ENCODE results near the gene ALPK3. TPM values are rescaled to one million over a fixed set of nuclear protein-coding genes. Genes with fewer than 3 reads are reported as not detected.

Gene ALPK3
- total RNA-seq, 1 donor from 2014 or later = 94.2 TPM

DNA sequence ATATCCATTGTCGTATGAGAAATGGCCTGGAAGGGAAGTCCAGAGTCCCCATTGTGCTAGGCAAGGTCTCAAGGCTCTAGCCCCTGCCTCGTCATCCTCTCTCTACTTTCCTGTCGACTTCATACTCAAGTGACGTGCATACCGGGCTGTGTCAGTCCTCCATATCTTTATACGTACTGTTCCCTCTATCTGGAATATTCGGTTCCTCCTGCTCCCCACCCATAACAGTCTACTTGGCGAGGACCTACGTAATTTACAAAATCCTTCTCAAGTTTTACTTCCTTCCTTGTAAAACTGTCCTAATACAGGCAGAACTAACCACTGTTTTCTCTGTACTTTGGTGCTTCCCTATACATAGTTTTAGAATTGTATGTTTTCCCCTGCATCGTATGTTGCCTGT lies 2.2 kb upstream of the ALPK3 start:
- Mint-ChIP-seq H3K4me3 (ENCODE audit: unreplicated experiment) (no peak overlapping the region), H3K27me3 (ENCODE audit: unreplicated experiment) (peaks cover 15% of the 10 kb centered on the region), H3K4me1 (ENCODE audit: unreplicated experiment) (peaks cover 44% of the 10 kb centered on the region), H3K9me3 (ENCODE audit: unreplicated experiment) (no peaks in the 10 kb centered on the region), H3K36me3 (ENCODE audit: low read depth, unreplicated experiment) (peaks cover 7% of the 10 kb centered on the region), H3K27ac (ENCODE audit: unreplicated experiment) (peak overlapping the region; percentile 32)
- DNase-seq (ENCODE audit: low spot score) = no peak
- TF ChIP-seq, protein P1, sequence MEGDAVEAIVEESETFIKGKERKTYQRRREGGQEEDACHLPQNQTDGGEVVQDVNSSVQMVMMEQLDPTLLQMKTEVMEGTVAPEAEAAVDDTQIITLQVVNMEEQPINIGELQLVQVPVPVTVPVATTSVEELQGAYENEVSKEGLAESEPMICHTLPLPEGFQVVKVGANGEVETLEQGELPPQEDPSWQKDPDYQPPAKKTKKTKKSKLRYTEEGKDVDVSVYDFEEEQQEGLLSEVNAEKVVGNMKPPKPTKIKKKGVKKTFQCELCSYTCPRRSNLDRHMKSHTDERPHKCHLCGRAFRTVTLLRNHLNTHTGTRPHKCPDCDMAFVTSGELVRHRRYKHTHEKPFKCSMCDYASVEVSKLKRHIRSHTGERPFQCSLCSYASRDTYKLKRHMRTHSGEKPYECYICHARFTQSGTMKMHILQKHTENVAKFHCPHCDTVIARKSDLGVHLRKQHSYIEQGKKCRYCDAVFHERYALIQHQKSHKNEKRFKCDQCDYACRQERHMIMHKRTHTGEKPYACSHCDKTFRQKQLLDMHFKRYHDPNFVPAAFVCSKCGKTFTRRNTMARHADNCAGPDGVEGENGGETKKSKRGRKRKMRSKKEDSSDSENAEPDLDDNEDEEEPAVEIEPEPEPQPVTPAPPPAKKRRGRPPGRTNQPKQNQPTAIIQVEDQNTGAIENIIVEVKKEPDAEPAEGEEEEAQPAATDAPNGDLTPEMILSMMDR (IDR thresholded peaks at IDR 0.05; ENCODE audit: unreplicated experiment) = no peak

DNA sequence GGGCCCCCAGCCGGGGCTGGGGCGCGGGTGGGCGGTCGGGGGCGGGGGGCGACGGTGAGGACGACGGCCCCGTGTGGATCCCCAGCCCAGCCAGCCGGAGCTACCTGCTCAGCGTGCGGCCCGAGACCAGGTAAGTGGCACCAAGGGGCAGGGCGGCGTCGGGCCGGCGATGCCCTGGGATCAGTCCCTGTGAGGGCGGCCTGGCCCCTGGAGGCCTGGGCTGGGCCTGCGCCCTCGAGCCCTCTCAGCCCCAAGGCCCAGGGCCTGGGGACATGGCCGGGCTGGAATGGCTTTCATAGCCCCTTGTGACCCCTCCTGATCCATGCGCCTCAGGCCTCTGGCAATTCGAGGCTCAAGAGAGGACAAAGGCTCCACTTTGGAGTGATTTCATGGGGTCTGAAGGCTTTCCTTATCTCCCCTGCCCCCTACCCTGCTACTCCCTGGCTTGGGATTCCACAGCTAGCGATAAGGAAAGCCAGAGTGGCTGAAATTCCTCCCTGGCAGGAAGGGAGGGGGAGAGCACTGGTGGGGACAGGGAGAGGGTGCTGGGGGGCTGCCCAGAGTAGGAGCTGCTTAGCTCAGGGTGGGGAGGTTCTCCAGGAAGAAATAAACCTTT lies 418 bp downstream of the ALPK3 start:
- DNase-seq (ENCODE audit: low spot score) = peak; percentile 57
- Mint-ChIP-seq H3K9me3 (ENCODE audit: unreplicated experiment) (no peaks in the 10 kb centered on the region), H3K36me3 (ENCODE audit: low read depth, unreplicated experiment) (peaks cover 12% of the 10 kb centered on the region), H3K4me3 (ENCODE audit: unreplicated experiment) (peak overlapping the region; percentile 97), H3K27me3 (ENCODE audit: unreplicated experiment) (peaks cover 23% of the 10 kb centered on the region), H3K4me1 (ENCODE audit: unreplicated experiment) (peaks cover 61% of the 10 kb centered on the region), H3K27ac (ENCODE audit: unreplicated experiment) (peak overlapping the region; percentile 100)
- TF ChIP-seq, protein P1 (IDR thresholded peaks at IDR 0.05; ENCODE audit: unreplicated experiment) = peak; percentile 10

DNA sequence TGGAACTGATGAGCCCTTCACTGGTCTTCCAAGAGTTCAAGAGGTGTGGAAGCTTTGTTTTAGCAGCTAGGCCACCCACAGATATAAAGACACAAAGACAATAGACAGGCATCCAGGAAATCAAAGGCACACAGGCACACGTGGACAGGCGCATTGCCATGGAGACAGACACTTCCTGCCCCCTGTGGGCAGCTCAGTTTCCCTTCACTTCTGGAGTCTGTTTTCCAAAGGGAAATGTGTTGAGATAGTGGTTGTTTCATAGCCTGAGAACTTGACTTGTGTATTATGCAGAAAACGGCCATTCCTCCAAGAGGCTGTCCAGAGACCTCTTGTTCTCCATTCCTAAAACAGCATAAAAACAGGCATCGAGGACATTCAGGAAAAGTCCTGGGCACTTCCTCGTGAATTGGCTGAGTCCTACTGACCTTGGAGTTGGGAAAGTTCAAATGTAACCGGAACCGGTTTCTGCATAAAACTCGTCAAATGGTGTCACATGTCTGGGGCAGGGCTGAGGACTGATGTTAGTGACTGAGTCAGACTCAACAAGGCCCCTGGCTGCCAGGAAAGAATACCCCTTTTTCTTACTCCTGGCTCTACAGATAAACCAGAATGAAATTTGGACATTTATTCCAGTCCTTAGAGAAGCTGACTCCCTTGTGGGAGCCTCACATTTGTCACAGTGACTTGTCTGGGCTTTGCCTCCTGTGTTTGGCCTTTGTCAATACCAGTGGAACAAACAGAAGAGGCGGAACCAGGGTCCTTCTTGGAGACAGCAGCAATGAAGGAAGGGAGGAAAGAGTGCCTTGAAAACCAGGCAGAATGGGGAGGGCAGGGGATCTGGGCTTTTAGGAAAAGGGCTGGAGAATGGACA lies 1.3 kb downstream of the ALPK3 start:
- H3K4me3 Mint-ChIP-seq (ENCODE audit: unreplicated experiment) = peak overlapping the region; percentile 97
- no peaks in the 10 kb centered on the region for H3K9me3 Mint-ChIP-seq (ENCODE audit: unreplicated experiment)
- peak overlapping the region; percentile 100 for H3K27ac Mint-ChIP-seq (ENCODE audit: unreplicated experiment)
- H3K36me3 Mint-ChIP-seq (ENCODE audit: low read depth, unreplicated experiment) = peaks cover 9% of the 10 kb centered on the region
- H3K4me1 Mint-ChIP-seq (ENCODE audit: unreplicated experiment) = peaks cover 70% of the 10 kb centered on the region
- TF ChIP-seq, protein P1 (IDR thresholded peaks at IDR 0.05; ENCODE audit: unreplicated experiment) = no peak
- H3K27me3 Mint-ChIP-seq (ENCODE audit: unreplicated experiment) = peaks cover 23% of the 10 kb centered on the region
- DNase-seq (ENCODE audit: low spot score) = peak; percentile 66

DNA sequence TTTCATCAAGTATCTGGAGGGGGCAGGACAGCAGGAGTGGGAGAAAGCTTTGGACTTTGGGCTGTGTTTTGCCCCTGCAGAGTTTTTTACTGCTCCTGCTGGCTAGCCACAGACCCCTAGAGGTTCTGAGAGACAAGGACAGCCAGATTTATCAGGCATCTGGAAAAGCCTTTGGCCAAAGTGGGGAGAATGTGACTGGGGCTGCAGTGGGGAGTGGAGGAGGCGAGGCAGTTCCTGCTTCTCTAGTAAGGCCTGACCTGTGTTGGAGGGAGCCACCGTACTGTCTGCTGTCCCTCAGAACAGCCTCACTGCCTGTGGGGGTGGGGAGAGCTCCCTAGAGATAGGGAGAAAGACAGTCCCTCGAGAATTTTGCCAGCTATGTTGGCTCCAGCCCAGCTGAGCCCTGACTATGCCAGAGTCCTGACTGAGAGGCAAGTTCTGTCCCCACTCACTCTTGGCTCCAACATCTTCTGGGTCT lies 2.2 kb downstream of the ALPK3 start:
- H3K27ac Mint-ChIP-seq (ENCODE audit: unreplicated experiment) = peak overlapping the region; percentile 100

More for the DNA sequence above, 2.2 kb downstream of the ALPK3 start:
- peak overlapping the region; percentile 97 for H3K4me3 Mint-ChIP-seq (ENCODE audit: unreplicated experiment)
- H3K36me3 Mint-ChIP-seq (ENCODE audit: low read depth, unreplicated experiment) = peaks cover 13% of the 10 kb centered on the region
- H3K9me3 Mint-ChIP-seq (ENCODE audit: unreplicated experiment) = no peaks in the 10 kb centered on the region
- H3K27me3 Mint-ChIP-seq (ENCODE audit: unreplicated experiment) = peaks cover 29% of the 10 kb centered on the region
- TF ChIP-seq, protein P1 (IDR thresholded peaks at IDR 0.05; ENCODE audit: unreplicated experiment) = peak; percentile 6
- peaks cover 75% of the 10 kb centered on the region for H3K4me1 Mint-ChIP-seq (ENCODE audit: unreplicated experiment)
- DNase-seq (ENCODE audit: low spot score) = peak; percentile 14

All from endothelial cell (in vitro differentiated cells).